Femur (tissue), 1 donor: Measurements from ENCODE around the gene IGSF6.

Experiments
- DNase-seq: peaks from one replicate; pipeline ENCODE4 v3.0.0-alpha.2; 2017

The IGSF6 gene

GRCh38 chr16:21598701-21599121, 53.7 kb downstream of the IGSF6 start:
- no peak for DNase-seq

- DNase-seq = no peak
Measured at GRCh38 chr16:21598206-21598605, 54.2 kb downstream of the IGSF6 start.

- DNase-seq = no peak
Measured at GRCh38 chr16:21597561-21598030, 54.8 kb downstream of the IGSF6 start.

- DNase-seq = no peak
Measured at GRCh38 chr16:21593530-21594289, 58.7 kb downstream of the IGSF6 start.

- DNase-seq = no peak
Measured at GRCh38 chr16:21592191-21592590, 60.2 kb downstream of the IGSF6 start.

- DNase-seq = no peak
Measured at GRCh38 chr16:21590796-21591195, 61.6 kb downstream of the IGSF6 start.

GRCh38 chr16:21590287-21590686, 62.1 kb downstream of the IGSF6 start:
- DNase-seq = no peak

- DNase-seq = no peak
Measured at GRCh38 chr16:21589551-21589950, 62.9 kb downstream of the IGSF6 start.
